ENCODE results near the gene PRKAR1B.
"Not testable (repeated sequence)": the region's sequence is repeated elsewhere in the genome, so short reads cannot be mapped to it uniquely, and the experiment has no call there.

The PRKAR1B gene

GRCh38 chr7:651032-651728 is 75.9 kb downstream of the PRKAR1B start:
- DNase-seq (ENCODE audit: low read depth in 2 of 2, low spot score in 1 of 2), result no peak

GRCh38 chr7:650339-651031 is 76.6 kb downstream of the PRKAR1B start:
- no peak for DNase-seq (ENCODE audit: low read depth in 2 of 2, low spot score in 1 of 2)

GRCh38 chr7:646951-647350 is 80.1 kb downstream of the PRKAR1B start:
- DNase-seq (ENCODE audit: low read depth in 2 of 2, low spot score in 1 of 2), result no peak

- DNase-seq (ENCODE audit: low read depth in 2 of 2, low spot score in 1 of 2), result no peak
Observed at GRCh38 chr7:646487-646886, 80.6 kb downstream of the PRKAR1B start.

- DNase-seq (ENCODE audit: low read depth in 2 of 2, low spot score in 1 of 2), result no peak
Observed at GRCh38 chr7:645606-646005, 81.5 kb downstream of the PRKAR1B start.

- DNase-seq (ENCODE audit: low read depth in 2 of 2, low spot score in 1 of 2), result no peak
Observed at GRCh38 chr7:644381-645305, 82.4 kb downstream of the PRKAR1B start.

- DNase-seq (ENCODE audit: low read depth in 2 of 2, low spot score in 1 of 2), result no peak
Observed at GRCh38 chr7:641966-642365, 85.1 kb downstream of the PRKAR1B start.

GRCh38 chr7:641269-641671 is 85.8 kb downstream of the PRKAR1B start:
- DNase-seq (ENCODE audit: low read depth in 2 of 2, low spot score in 1 of 2), result no peak

GRCh38 chr7:638256-639011 is 88.6 kb downstream of the PRKAR1B start:
- DNase-seq (ENCODE audit: low read depth in 2 of 2, low spot score in 1 of 2), result no peak

- DNase-seq (ENCODE audit: low read depth in 2 of 2, low spot score in 1 of 2), result no peak
Observed at GRCh38 chr7:637826-638225, 89.3 kb downstream of the PRKAR1B start.

- DNase-seq (ENCODE audit: low read depth in 2 of 2, low spot score in 1 of 2), result no peak
Observed at GRCh38 chr7:636396-636795, 90.7 kb downstream of the PRKAR1B start.

GRCh38 chr7:635687-636382 is 91.2 kb downstream of the PRKAR1B start:
- DNase-seq (ENCODE audit: low read depth in 2 of 2, low spot score in 1 of 2), result not testable (repeated sequence)

GRCh38 chr7:635227-635626 is 91.9 kb downstream of the PRKAR1B start:
- no peak for DNase-seq (ENCODE audit: low read depth in 2 of 2, low spot score in 1 of 2)

GRCh38 chr7:633381-634018 is 93.6 kb downstream of the PRKAR1B start:
- no peak for DNase-seq (ENCODE audit: low read depth in 2 of 2, low spot score in 1 of 2)

- no peak for DNase-seq (ENCODE audit: low read depth in 2 of 2, low spot score in 1 of 2)
Observed at GRCh38 chr7:632831-633210, 94.3 kb downstream of the PRKAR1B start.

GRCh38 chr7:631964-632830 is 94.9 kb downstream of the PRKAR1B start:
- DNase-seq (ENCODE audit: low read depth in 2 of 2, low spot score in 1 of 2), result no peak

GRCh38 chr7:631291-631711 is 95.8 kb downstream of the PRKAR1B start:
- DNase-seq (ENCODE audit: low read depth in 2 of 2, low spot score in 1 of 2), result no peak

- DNase-seq (ENCODE audit: low read depth in 2 of 2, low spot score in 1 of 2), result no peak
Observed at GRCh38 chr7:630539-630938, 96.5 kb downstream of the PRKAR1B start.

GRCh38 chr7:630111-630511 is 97.0 kb downstream of the PRKAR1B start:
- DNase-seq (ENCODE audit: low read depth in 2 of 2, low spot score in 1 of 2), result no peak
